ENCODE results near the gene FNIP1. TPM values are rescaled to one million over a fixed set of nuclear protein-coding genes. Genes with fewer than 3 reads are reported as not detected.

Gene FNIP1
- total and polyA plus RNA-seq, 2 of the 13 experiments (the other 11 are each of a cell fraction or from before 2014, with no cell fraction given), result 10.9 to 29.3 TPM

- H3K27ac ChIP-seq (ENCODE audit: extremely low read length, insufficient read depth, low read length), result no peak overlapping the region
- POLR2A ChIA-PET, result interaction anchor here (2.3 to 2.8 kb wide), 2 partner anchors 11 kb away, joined by 7 to 16 read pairs; partner anchors contain the start of gene FNIP1
- no peaks in the 10 kb centered on the region for H3K27me3 ChIP-seq (ENCODE audit: control insufficient read depth in 1 of 2, insufficient read depth in 2 of 2, low read length in 2 of 2)
- no peak for DNase-seq (ENCODE audit: low spot score)
- in situ Hi-C loops (cut with HindIII; ENCODE audit: extremely low pct_ligation_motif_present, low pct_unique_long_range_greater_than_20kb), result no loop called here
- no peak overlapping the region for H3K9ac ChIP-seq (ENCODE audit: insufficient read depth, low read depth, low read length)
- H3K36me3 ChIP-seq (replicated peaks in 1 of 2; ENCODE audit: control insufficient read depth in 1 of 2, insufficient read depth in 2 of 2, low read length in 2 of 2), result no peaks in the 10 kb centered on the region; a peak in 1 of 5 replicates
- CTCF ChIA-PET (ENCODE audit: low intra/inter-chr PET ratio, low total read pairs), result no interaction called here
- H3K79me2 ChIP-seq (ENCODE audit: insufficient read depth, low read length), result peaks cover 90% of the 10 kb centered on the region
- WGBS (ENCODE audit: low lambda C conversion rate), result 100% methylated on average over 1 of the region's 1 CpG
- H3K4me2 ChIP-seq (ENCODE audit: low read depth, low read length), result no peak overlapping the region
- intact Hi-C loops (cut with micrococcal nuclease; ENCODE audit: unreplicated experiment), result no loop called here
- peaks cover 39% of the 10 kb centered on the region for H4K20me1 ChIP-seq (ENCODE audit: insufficient read depth, low read length)
- H2AFZ ChIP-seq (ENCODE audit: low read length), result no peak overlapping the region
- peaks cover 30% of the 10 kb centered on the region for H3K4me1 ChIP-seq (ENCODE audit: insufficient read depth, low read length)
- no peaks in the 10 kb centered on the region for H3K9me3 ChIP-seq (ENCODE audit: low read length)
- H3K4me3 ChIP-seq (replicated peaks in 1 of 3; ENCODE audit: insufficient read depth in 1 of 3, low read depth in 2 of 3, low read length in 3 of 3), result no peak overlapping the region
- ATAC-seq, result no peak
- TF ChIP-seq ZNF607 (CRISPR knock-in tag; IDR thresholded peaks at IDR 0.05; ENCODE audit: borderline replicate concordance) (no peak), ZNF552 (CRISPR knock-in tag; IDR thresholded peaks at IDR 0.05; ENCODE audit: borderline replicate concordance) (no peak), IRF2 (CRISPR knock-in tag; IDR thresholded peaks at IDR 0.05) (no peak), ZFP37 (CRISPR knock-in tag; IDR thresholded peaks at IDR 0.05; ENCODE audit: borderline replicate concordance) (no peak), CHD4 (IDR thresholded peaks at IDR 0.05; ENCODE audit: borderline replicate concordance, low read length) (no peak), HOXA9 (CRISPR knock-in tag; IDR thresholded peaks at IDR 0.05; ENCODE audit: borderline replicate concordance) (no peak), ZFAT (CRISPR knock-in tag; conservative IDR thresholded peaks at IDR 0.05) (no peak), GFI1 (CRISPR knock-in tag; IDR thresholded peaks at IDR 0.05; ENCODE audit: borderline replicate concordance) (no peak), ZNF124 (CRISPR knock-in tag; IDR thresholded peaks at IDR 0.05) (no peak), ZSCAN20 (CRISPR knock-in tag; IDR thresholded peaks at IDR 0.05; ENCODE audit: borderline replicate concordance) (no peak), NCOA5 (CRISPR knock-in tag; IDR thresholded peaks at IDR 0.05) (no peak), FLYWCH1 (CRISPR knock-in tag; IDR thresholded peaks at IDR 0.05) (no peak), GPN1 (CRISPR knock-in tag; IDR thresholded peaks at IDR 0.05; ENCODE audit: borderline replicate concordance) (no peak), ZNF724P (CRISPR knock-in tag; IDR thresholded peaks at IDR 0.05; ENCODE audit: borderline replicate concordance) (no peak), ZSCAN31 (CRISPR knock-in tag; IDR thresholded peaks at IDR 0.05; ENCODE audit: low read depth) (no peak)
- no peak for FAIRE-seq
- no TSS peak for BruUV-seq (replicated peaks)
Measured at GRCh38 chr5:131786036-131786435, 10.8 kb downstream of the FNIP1 start.

Measured in HepG2 (cell line).